GM12878 (cell line): Measurements from ENCODE around the gene SLC17A2. TPM values are rescaled to one million over a fixed set of nuclear protein-coding genes. Genes with fewer than 3 reads are reported as not detected.

Experiments used
- ATAC-seq: fragments of 200-7000 bp; cut with Tn5 transposase; 3 replicates; pipeline ENCODE4 v1.9.1; 2020; ENCODE audit warnings: mild to moderate bottlenecking, moderate library complexity
- BruUV-seq: library from RNA; stranded (reverse); fragments of 400-500 nt; replicated peaks from 2 replicates; lab custom pipeline; 2021; lab: Mats Ljungman, UMichigan
- CTCF ChIA-PET: fragments of 300-600 bp; sonication (Branson Sonifier 250); formaldehyde crosslinking; extraction: SDS; loops from one replicate; lab custom pipeline; 2021; ENCODE audit warnings: inconsistent platforms; lab: Yijun Ruan, JAX
- POLR2A ChIA-PET: fragments of 350-600 bp; formaldehyde crosslinking; extraction: SDS; loops from one replicate; lab custom pipeline; 2021; ENCODE audit warnings: inconsistent platforms; lab: Charles Lee
- RAD21 ChIA-PET: fragments of 300-600 bp; sonication (Branson Sonifier 250); formaldehyde crosslinking; loops from one replicate; lab custom pipeline; 2023; ENCODE audit warnings: antibody characterized with exemption; ENCODE audit not compliant: unreplicated experiment; lab: Charles Lee
- SMC1A ChIA-PET: fragments of 300-600 bp; sonication (Branson Sonifier 250); formaldehyde crosslinking; loops from one replicate; lab custom pipeline; 2023; ENCODE audit not compliant: unreplicated experiment, uncharacterized antibody; lab: Charles Lee
- DNase-seq: peaks from one replicate; pipeline ENCODE4 v3.0.0-alpha.2; 2011; ENCODE audit warnings: low read depth, low spot score
- FAIRE-seq: peaks from 3 replicates; lab custom pipeline; 2011; peaks lifted over from hg19 to GRCh38; lab: Jason Lieb, UNC
- H2AFZ ChIP-seq: 2 replicates; pipeline ENCODE4 v1.6.0; 2011; ENCODE audit warnings: low read depth, low read length, control low read depth; ENCODE audit not compliant: control insufficient read depth
- H3K27ac ChIP-seq: 2 replicates; pipeline ENCODE4 v1.5.1; 2011; ENCODE audit warnings: control low read depth; ENCODE audit not compliant: control insufficient read depth, insufficient read depth
- H3K27me3 ChIP-seq, 2 experiments: replicated peaks in 1 of 2; 2 replicates each; pipeline versions ENCODE4 v1.6.0 to v1.6.1; 2011; ENCODE audit warnings: low read length in 1 of 2; ENCODE audit not compliant: control insufficient read depth in 2 of 2, insufficient read depth in 2 of 2
- H3K36me3 ChIP-seq, 2 experiments: 2 replicates each; pipeline ENCODE4 v1.5.1; 2011; ENCODE audit warnings: low read length in 1 of 2; ENCODE audit not compliant: control insufficient read depth in 2 of 2, insufficient read depth in 2 of 2
- H3K4me1 ChIP-seq: 2 replicates; pipeline ENCODE4 v1.6.1; 2011; ENCODE audit warnings: mild to moderate bottlenecking, low read length, moderate library complexity, mixed read lengths; ENCODE audit not compliant: control insufficient read depth, insufficient read depth
- H3K4me2 ChIP-seq: 2 replicates; pipeline ENCODE4 v1.6.0; 2011; ENCODE audit warnings: control low read depth; ENCODE audit not compliant: control insufficient read depth, insufficient read depth
- H3K4me3 ChIP-seq: fragments of 200-600 bp; sonication (generic); 2 replicates; pipeline ENCODE4 v1.5.1; 2016
- H3K79me2 ChIP-seq: 2 replicates; pipeline ENCODE4 v1.6.0; 2011; ENCODE audit warnings: low read length; ENCODE audit not compliant: control insufficient read depth, insufficient read depth
- H3K9ac ChIP-seq: 2 replicates; pipeline ENCODE4 v1.8.0; 2011; ENCODE audit warnings: low read length, control low read depth, mixed read lengths; ENCODE audit not compliant: control insufficient read depth, insufficient read depth
- H3K9me3 ChIP-seq: replicated peaks from 3 replicates; pipeline ENCODE4 v1.5.1; 2011; ENCODE audit warnings: mild to moderate bottlenecking, low read length; ENCODE audit not compliant: control insufficient read depth, insufficient read depth
- H4K20me1 ChIP-seq: 2 replicates; pipeline ENCODE4 v1.6.0; 2011; ENCODE audit not compliant: control insufficient read depth, insufficient read depth
- EGR1 ChIP-seq, 2 experiments: IDR thresholded peaks; 1 replicate in 1 of 2; 2 replicates in 1 of 2; pipeline ENCODE4 v1.6.1; 2011 to 2012; ENCODE audit warnings: low read depth in 2 of 2, low read length in 2 of 2, borderline replicate concordance in 1 of 2, mild to moderate bottlenecking in 1 of 2, moderate library complexity in 1 of 2
- LARP7 ChIP-seq: fragments of 450-650 bp; IDR thresholded peaks from 2 replicates; pipeline ENCODE4 v1.6.1; 2017; ENCODE audit warnings: mild to moderate bottlenecking
- POLR2AphosphoS5 ChIP-seq: IDR thresholded peaks from 2 replicates; pipeline ENCODE4 v1.6.1; 2011; ENCODE audit warnings: mild to moderate bottlenecking, low read length, inconsistent platforms
- RB1 ChIP-seq: fragments of 450-650 bp; formaldehyde crosslinking; IDR thresholded peaks from 2 replicates; pipeline ENCODE4 v1.6.1; 2017; ENCODE audit warnings: mild to moderate bottlenecking, borderline replicate concordance
- SMAD5 ChIP-seq: IDR thresholded peaks from 2 replicates; pipeline ENCODE4 v1.6.1; 2016; ENCODE audit warnings: antibody characterized with exemption, low read depth
- TCF3 ChIP-seq: IDR thresholded peaks from 2 replicates; pipeline ENCODE4 v1.6.1; 2012; ENCODE audit warnings: low read depth, mild to moderate bottlenecking, low read length, borderline replicate concordance; ENCODE audit not compliant: insufficient read depth
- YY1 ChIP-seq: IDR thresholded peaks from 2 replicates; pipeline ENCODE4 v1.6.1; 2011; ENCODE audit warnings: low read depth, mild to moderate bottlenecking, low read length
- ZBTB4 ChIP-seq: fragments of 450-650 bp; formaldehyde crosslinking; IDR thresholded peaks from 2 replicates; pipeline ENCODE4 v1.4.0; 2022; ENCODE audit warnings: mild to moderate bottlenecking, moderate library complexity
- ZNF622 ChIP-seq: fragments of 450-650 bp; IDR thresholded peaks from 2 replicates; pipeline ENCODE4 v1.6.1; 2017; ENCODE audit warnings: mild to moderate bottlenecking, inconsistent platforms
- WGBS: methylation state at CpG from one replicate; pipeline ENCODE4 v1.1.6; 2016; ENCODE audit warnings: low lambda C conversion rate; ENCODE audit not compliant: insufficient replicate concordance, insufficient coverage; ENCODE audit errors: missing lambda C conversion rate; 5-methylcytosine and 5-hydroxymethylcytosine counted together
- in situ Hi-C: fragments of 300-500 bp; cut with MboI; formaldehyde crosslinking; loops from 9 replicates; pipeline ENCODE4 v1.14.3; 2018; ENCODE audit warnings: mixed read lengths
- intact Hi-C: fragments of 100-400 bp; cut with micrococcal nuclease; formaldehyde crosslinking; loops from one replicate; pipeline ENCODE4 v1.14.2; 2022; ENCODE audit not compliant: unreplicated experiment
- polyA plus RNA-seq, 11 experiments: library from polyadenylated mRNA; depleted of rRNA in 4 of 11; unstranded in 6 of 11; stranded (reverse) in 5 of 11; fragments of >200 nt; fragmentation: Nextera tagmentation in 4 of 11; fragmentation: Illumina TruSeq in 1 of 11; extraction: Ambion mirVana in 4 of 11; extraction: Trizol in 1 of 11; gene quantifications; 1 replicate in 1 of 11; 2 replicates in 10 of 11; pipeline versions ENCODE4 v1.2.1 to v1.2.3, GENCODE V29; 2011 to 2016; ENCODE audit warnings: inconsistent platforms in 2 of 11, missing spikeins in 2 of 11, low read depth in 1 of 11
- total RNA-seq, 4 experiments: library from RNA; depleted of rRNA in 3 of 4; stranded (reverse); fragments of >200 nt in 3 of 4; fragmentation: Illumina TruSeq in 1 of 4; extraction: Trizol in 1 of 4; gene quantifications; 2 replicates each; pipeline versions ENCODE4 v1.2.1 to v1.2.3, GENCODE V29; 2013 to 2021
- TF ChIP-seq, protein P1 (sequence below): fragments of 150-350 bp; IDR thresholded peaks from 2 replicates; pipeline ENCODE4 v1.6.1; 2016; ENCODE audit warnings: low read depth, low read length

SLC17A2 gene
- total and polyA plus RNA-seq, 10 of the 15 experiments (the other 5 are each of a cell fraction or from before 2014, with no cell fraction given), result not detected

DNA sequence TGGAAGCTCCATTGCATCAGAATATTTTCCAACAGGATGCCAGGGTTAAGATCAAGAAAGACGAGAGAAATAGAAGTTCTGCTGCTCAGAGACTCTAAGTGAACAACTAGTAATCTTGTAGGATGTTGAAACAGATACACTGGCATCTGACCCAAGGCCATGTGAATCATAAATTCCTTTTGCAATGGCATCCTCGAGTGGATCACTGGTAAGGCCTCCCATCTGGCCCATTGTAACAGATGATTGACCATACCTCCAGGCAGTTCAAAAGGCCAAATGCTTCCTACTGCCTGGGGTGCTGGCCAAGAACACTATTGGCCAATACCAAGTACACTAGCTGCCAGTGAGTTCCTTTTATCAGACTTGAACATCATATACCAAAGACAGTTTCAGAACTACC lies 46.5 kb downstream of the SLC17A2 start:
- SMC1A ChIA-PET, result interaction anchor here (0.7 kb wide), 1 partner anchor 10 kb away, joined by 3 read pairs; the partner anchor contains the start of gene SLC17A3
- H3K27me3 ChIP-seq, result no peaks in the 10 kb centered on the region; a peak in 1 of 4 replicates
- H3K36me3 ChIP-seq, result no peaks in the 10 kb centered on the region
- RAD21 ChIA-PET, result no interaction called here
- intact Hi-C loops (no loop called here), in situ Hi-C loops (no loop called here)
- no peak overlapping the region for H2AFZ ChIP-seq
- WGBS, result 11% methylated on average over 2 of the region's 2 CpGs
- H3K79me2 ChIP-seq, result no peaks in the 10 kb centered on the region
- no peak overlapping the region for H3K4me2 ChIP-seq
- POLR2A ChIA-PET, result no interaction called here
- TF ChIP-seq ZBTB4 (CRISPR knock-in tag), result no peak
- no peak for TF ChIP-seq TCF3
- TF ChIP-seq RB1, result no peak
- TF ChIP-seq, protein P1, sequence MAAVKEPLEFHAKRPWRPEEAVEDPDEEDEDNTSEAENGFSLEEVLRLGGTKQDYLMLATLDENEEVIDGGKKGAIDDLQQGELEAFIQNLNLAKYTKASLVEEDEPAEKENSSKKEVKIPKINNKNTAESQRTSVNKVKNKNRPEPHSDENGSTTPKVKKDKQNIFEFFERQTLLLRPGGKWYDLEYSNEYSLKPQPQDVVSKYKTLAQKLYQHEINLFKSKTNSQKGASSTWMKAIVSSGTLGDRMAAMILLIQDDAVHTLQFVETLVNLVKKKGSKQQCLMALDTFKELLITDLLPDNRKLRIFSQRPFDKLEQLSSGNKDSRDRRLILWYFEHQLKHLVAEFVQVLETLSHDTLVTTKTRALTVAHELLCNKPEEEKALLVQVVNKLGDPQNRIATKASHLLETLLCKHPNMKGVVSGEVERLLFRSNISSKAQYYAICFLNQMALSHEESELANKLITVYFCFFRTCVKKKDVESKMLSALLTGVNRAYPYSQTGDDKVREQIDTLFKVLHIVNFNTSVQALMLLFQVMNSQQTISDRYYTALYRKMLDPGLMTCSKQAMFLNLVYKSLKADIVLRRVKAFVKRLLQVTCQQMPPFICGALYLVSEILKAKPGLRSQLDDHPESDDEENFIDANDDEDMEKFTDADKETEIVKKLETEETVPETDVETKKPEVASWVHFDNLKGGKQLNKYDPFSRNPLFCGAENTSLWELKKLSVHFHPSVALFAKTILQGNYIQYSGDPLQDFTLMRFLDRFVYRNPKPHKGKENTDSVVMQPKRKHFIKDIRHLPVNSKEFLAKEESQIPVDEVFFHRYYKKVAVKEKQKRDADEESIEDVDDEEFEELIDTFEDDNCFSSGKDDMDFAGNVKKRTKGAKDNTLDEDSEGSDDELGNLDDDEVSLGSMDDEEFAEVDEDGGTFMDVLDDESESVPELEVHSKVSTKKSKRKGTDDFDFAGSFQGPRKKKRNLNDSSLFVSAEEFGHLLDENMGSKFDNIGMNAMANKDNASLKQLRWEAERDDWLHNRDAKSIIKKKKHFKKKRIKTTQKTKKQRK, result no peak
- no peak for TF ChIP-seq YY1
- no peak for TF ChIP-seq SMAD5
- TF ChIP-seq EGR1 (IDR thresholded peaks at IDR 0.05; ENCODE audit: borderline replicate concordance in 1 of 2, low read depth in 2 of 2, low read length in 2 of 2), result no peak
- TF ChIP-seq ZNF622, result no peak
- no peak for TF ChIP-seq POLR2AphosphoS5
- no peak for TF ChIP-seq LARP7
- BruUV-seq, result no TSS peak
- no peak for ATAC-seq
- FAIRE-seq, result no peak
- H3K9ac ChIP-seq, result no peak overlapping the region
- H3K27ac ChIP-seq, result no peak overlapping the region
- no peak overlapping the region for H3K4me3 ChIP-seq
- H4K20me1 ChIP-seq, result no peaks in the 10 kb centered on the region
- CTCF ChIA-PET, result interaction anchor here (1.6 kb wide), 1 partner anchor 94 kb away, joined by 4 read pairs; no protein-coding TSS in a partner anchor
- no peaks in the 10 kb centered on the region for H3K4me1 ChIP-seq
- DNase-seq, result no peak
- no peaks in the 10 kb centered on the region for H3K9me3 ChIP-seq
